ENCODE measurements around the gene C1QL2.

GRCh38 chr2:119181391-119181790 is 22.8 kb upstream of the C1QL2 start:
- TF ChIP-seq, protein P1, sequence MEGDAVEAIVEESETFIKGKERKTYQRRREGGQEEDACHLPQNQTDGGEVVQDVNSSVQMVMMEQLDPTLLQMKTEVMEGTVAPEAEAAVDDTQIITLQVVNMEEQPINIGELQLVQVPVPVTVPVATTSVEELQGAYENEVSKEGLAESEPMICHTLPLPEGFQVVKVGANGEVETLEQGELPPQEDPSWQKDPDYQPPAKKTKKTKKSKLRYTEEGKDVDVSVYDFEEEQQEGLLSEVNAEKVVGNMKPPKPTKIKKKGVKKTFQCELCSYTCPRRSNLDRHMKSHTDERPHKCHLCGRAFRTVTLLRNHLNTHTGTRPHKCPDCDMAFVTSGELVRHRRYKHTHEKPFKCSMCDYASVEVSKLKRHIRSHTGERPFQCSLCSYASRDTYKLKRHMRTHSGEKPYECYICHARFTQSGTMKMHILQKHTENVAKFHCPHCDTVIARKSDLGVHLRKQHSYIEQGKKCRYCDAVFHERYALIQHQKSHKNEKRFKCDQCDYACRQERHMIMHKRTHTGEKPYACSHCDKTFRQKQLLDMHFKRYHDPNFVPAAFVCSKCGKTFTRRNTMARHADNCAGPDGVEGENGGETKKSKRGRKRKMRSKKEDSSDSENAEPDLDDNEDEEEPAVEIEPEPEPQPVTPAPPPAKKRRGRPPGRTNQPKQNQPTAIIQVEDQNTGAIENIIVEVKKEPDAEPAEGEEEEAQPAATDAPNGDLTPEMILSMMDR (IDR thresholded peaks at IDR 0.05 in 2 of 3, conservative IDR thresholded peaks at IDR 0.05 in 1 of 3; ENCODE audit: borderline replicate concordance in 1 of 3, insufficient read depth in 1 of 3, low read depth in 2 of 3, low read length in 2 of 3): no peak
- TF ChIP-seq RAD21 (IDR thresholded peaks at IDR 0.05; ENCODE audit: low read depth) (no peak), ATF3 (IDR thresholded peaks at IDR 0.05) (no peak), EZH2 (IDR thresholded peaks at IDR 0.05) (no peak), POLR2A (IDR thresholded peaks at IDR 0.05; ENCODE audit: borderline replicate concordance, extremely low read depth, insufficient read depth, insufficient read length) (no peak), EZH2phosphoT487 (IDR thresholded peaks at IDR 0.05; ENCODE audit: borderline replicate concordance) (no peak), SIN3A (IDR thresholded peaks at IDR 0.05; ENCODE audit: low read depth) (no peak), ELF1 (IDR thresholded peaks at IDR 0.05; ENCODE audit: borderline replicate concordance, low read depth) (no peak), JUND (IDR thresholded peaks at IDR 0.05) (no peak), ZBTB33 (IDR thresholded peaks at IDR 0.05; ENCODE audit: extremely low read depth, insufficient replicate concordance, low read length) (no peak), FOSL1 (IDR thresholded peaks at IDR 0.05; ENCODE audit: low read depth) (no peak), TCF7L2 (IDR thresholded peaks at IDR 0.05; ENCODE audit: borderline replicate concordance, extremely low read depth, insufficient read depth, insufficient read length) (no peak)
